IMR-90 (cell line): ENCODE measurements around the gene OSBPL2. TPM values are rescaled to one million over a fixed set of nuclear protein-coding genes. Genes with fewer than 3 reads are reported as not detected.

Source experiments
- ATAC-seq: fragments of 200-7000 bp; cut with Tn5 transposase; 2 replicates; pipeline ENCODE4 v1.9.1; 2020; ENCODE audit warnings: low read depth, mild to moderate bottlenecking, moderate library complexity
- BruUV-seq: library from RNA; stranded (reverse); fragments of 400-500 nt; replicated peaks from 2 replicates; lab custom pipeline; 2021; lab: Mats Ljungman, UMichigan
- CTCF ChIA-PET: fragments of 300-600 bp; formaldehyde crosslinking; extraction: SDS; loops from one replicate; lab custom pipeline; 2021; ENCODE audit warnings: antibody characterized with exemption; lab: Yijun Ruan, JAX
- POLR2A ChIA-PET: fragments of 300-600 bp; sonication (Branson Sonifier 250); formaldehyde crosslinking; loops from one replicate; lab custom pipeline; 2022; ENCODE audit warnings: antibody characterized with exemption; ENCODE audit not compliant: unreplicated experiment; lab: Charles Lee
- DNase-seq: peaks from one replicate; pipeline ENCODE4 v3.0.0; 2013
- H2AFZ ChIP-seq: replicated peaks from 2 replicates; pipeline ENCODE3; 2013; ENCODE audit warnings: low read length, mild to moderate bottlenecking; ENCODE audit not compliant: poor library complexity
- H2AK5ac ChIP-seq: 2 replicates; pipeline ENCODE4 v1.6.1; 2013; ENCODE audit warnings: low read depth, low read length, inconsistent platforms
- H2AK9ac ChIP-seq: replicated peaks from 2 replicates; pipeline ENCODE3; 2013; ENCODE audit warnings: mild to moderate bottlenecking, low read depth, low read length, moderate library complexity; ENCODE audit not compliant: poor library complexity
- H2BK120ac ChIP-seq: 2 replicates; pipeline ENCODE4 v1.6.1; 2013; ENCODE audit warnings: low read depth, low read length, inconsistent platforms
- H2BK15ac ChIP-seq: 3 replicates; pipeline ENCODE4 v1.6.1; 2013; ENCODE audit warnings: low read depth, low read length, inconsistent platforms
- H2BK20ac ChIP-seq: 2 replicates; pipeline ENCODE4 v1.6.1; 2013; ENCODE audit warnings: low read depth, mild to moderate bottlenecking, inconsistent platforms, low read length, moderate library complexity
- H2BK5ac ChIP-seq: 2 replicates; pipeline ENCODE4 v1.6.1; 2013; ENCODE audit warnings: mild to moderate bottlenecking, low read depth, low read length, inconsistent platforms; ENCODE audit not compliant: poor library complexity, severe bottlenecking
- H3K14ac ChIP-seq: replicated peaks from 2 replicates; pipeline ENCODE4 v1.6.1; 2013; ENCODE audit warnings: low read depth, low read length, inconsistent platforms
- H3K18ac ChIP-seq: 2 replicates; pipeline ENCODE4 v1.6.1; 2013; ENCODE audit warnings: low read depth, low read length, control low read depth
- H3K23ac ChIP-seq: 2 replicates; pipeline ENCODE4 v1.6.1; 2013; ENCODE audit warnings: low read depth, low read length, inconsistent platforms
- H3K27ac ChIP-seq: 2 replicates; pipeline ENCODE4 v1.5.1; 2013; ENCODE audit warnings: mild to moderate bottlenecking, control low read depth, low read length; ENCODE audit not compliant: insufficient read depth
- H3K27me3 ChIP-seq: 2 replicates; pipeline ENCODE4 v1.6.1; 2013; ENCODE audit warnings: low read length; ENCODE audit not compliant: control insufficient read depth, insufficient read depth
- H3K36me3 ChIP-seq: 2 replicates; pipeline ENCODE4 v1.6.1; 2013; ENCODE audit warnings: low read length, mixed read lengths; ENCODE audit not compliant: control insufficient read depth, insufficient read depth
- H3K4ac ChIP-seq: 2 replicates; pipeline ENCODE4 v1.6.1; 2013; ENCODE audit warnings: low read depth, low read length, inconsistent platforms
- H3K4me1 ChIP-seq: 2 replicates; pipeline ENCODE4 v1.6.1; 2013; ENCODE audit warnings: low read length, mixed read lengths; ENCODE audit not compliant: control insufficient read depth, insufficient read depth
- H3K4me2 ChIP-seq: 2 replicates; pipeline ENCODE4 v1.6.1; 2013; ENCODE audit warnings: low read depth, mild to moderate bottlenecking, control low read depth, low read length, moderate library complexity
- H3K4me3 ChIP-seq: 2 replicates; pipeline ENCODE4 v1.5.1; 2013; ENCODE audit warnings: low read depth, mild to moderate bottlenecking, control low read depth, low read length, moderate library complexity; ENCODE audit not compliant: insufficient read depth
- H3K56ac ChIP-seq: 2 replicates; pipeline ENCODE4 v1.6.1; 2013; ENCODE audit warnings: low read length, inconsistent platforms; ENCODE audit not compliant: insufficient read depth; ENCODE audit errors: extremely low read depth
- H3K79me1 ChIP-seq, 2 experiments: 2 replicates each; pipeline ENCODE4 v1.6.1; 2013; ENCODE audit warnings: low read length in 2 of 2, inconsistent platforms in 1 of 2, low read depth in 1 of 2
- H3K9ac ChIP-seq: 2 replicates; pipeline ENCODE4 v1.6.1; 2013; ENCODE audit warnings: low read depth, low read length, control low read depth
- H3K9me1 ChIP-seq: 2 replicates; pipeline ENCODE4 v1.6.1; 2013; ENCODE audit warnings: low read length, inconsistent platforms; ENCODE audit not compliant: insufficient read depth
- H3K9me3 ChIP-seq: 2 replicates; pipeline ENCODE4 v1.6.1; 2013; ENCODE audit warnings: low read length; ENCODE audit not compliant: control insufficient read depth, insufficient read depth
- H4K20me1 ChIP-seq: 2 replicates; pipeline ENCODE4 v1.6.1; 2013; ENCODE audit warnings: low read length, inconsistent platforms; ENCODE audit not compliant: insufficient read depth
- H4K5ac ChIP-seq: 2 replicates; pipeline ENCODE4 v1.6.1; 2013; ENCODE audit warnings: mild to moderate bottlenecking, low read depth, low read length, control low read depth
- H4K8ac ChIP-seq, 2 experiments: 2 replicates each; pipeline ENCODE4 v1.6.1; 2013; ENCODE audit warnings: low read depth in 2 of 2, low read length in 2 of 2, control low read depth in 1 of 2, inconsistent platforms in 1 of 2
- H4K91ac ChIP-seq: 2 replicates; pipeline ENCODE4 v1.6.1; 2013; ENCODE audit warnings: low read depth, low read length, inconsistent platforms; ENCODE audit not compliant: insufficient read depth
- BHLHE40 ChIP-seq: fragments of 150-350 bp; IDR thresholded peaks from 2 replicates; pipeline ENCODE4 v1.6.1; 2016; ENCODE audit warnings: mild to moderate bottlenecking, low read depth, low read length
- CEBPB ChIP-seq: IDR thresholded peaks from 2 replicates; pipeline ENCODE4 v1.6.1; 2012; ENCODE audit warnings: low read depth, low read length, improper control_type of control experiment
- CHD1 ChIP-seq: IDR thresholded peaks from 2 replicates; pipeline ENCODE4 v1.6.1; 2012; ENCODE audit warnings: low read depth, low read length, improper control_type of control experiment
- CTCF ChIP-seq: conservative IDR thresholded peaks from 2 replicates; pipeline ENCODE4 v1.5.1; 2012; ENCODE audit warnings: mild to moderate bottlenecking, low read depth, low read length, improper control_type of control experiment
- ELK1 ChIP-seq: fragments of 150-350 bp; IDR thresholded peaks from 2 replicates; pipeline ENCODE4 v1.6.1; 2016; ENCODE audit warnings: low read depth, mild to moderate bottlenecking, low read length, moderate library complexity, borderline replicate concordance
- FOS ChIP-seq: fragments of 150-350 bp; IDR thresholded peaks from 2 replicates; pipeline ENCODE4 v1.6.1; 2016; ENCODE audit warnings: low read depth, low read length
- MAFK ChIP-seq: IDR thresholded peaks from 2 replicates; pipeline ENCODE4 v1.6.1; 2012; ENCODE audit warnings: low read depth, low read length, improper control_type of control experiment
- MAZ ChIP-seq: IDR thresholded peaks from 2 replicates; pipeline ENCODE4 v1.6.1; 2012; ENCODE audit warnings: low read depth, mild to moderate bottlenecking, low read length, improper control_type of control experiment, moderate library complexity, borderline replicate concordance
- MXI1 ChIP-seq: IDR thresholded peaks from 2 replicates; pipeline ENCODE4 v1.6.1; 2012; ENCODE audit warnings: low read depth, mild to moderate bottlenecking, low read length, moderate library complexity, borderline replicate concordance
- NFE2L2 ChIP-seq: fragments of 150-350 bp; IDR thresholded peaks from 2 replicates; pipeline ENCODE4 v1.6.1; 2016; ENCODE audit warnings: low read depth, mild to moderate bottlenecking, low read length
- POLR2A ChIP-seq: IDR thresholded peaks from 2 replicates; pipeline ENCODE4 v1.6.1; 2012; ENCODE audit warnings: mild to moderate bottlenecking, low read depth, low read length
- RAD21 ChIP-seq: IDR thresholded peaks from 2 replicates; pipeline ENCODE4 v1.6.1; 2012; ENCODE audit warnings: low read length, improper control_type of control experiment
- RCOR1 ChIP-seq: IDR thresholded peaks from 2 replicates; pipeline ENCODE4 v1.6.1; 2012; ENCODE audit warnings: mild to moderate bottlenecking, low read length, improper control_type of control experiment; ENCODE audit not compliant: insufficient replicate concordance
- RFX5 ChIP-seq: IDR thresholded peaks from 2 replicates; pipeline ENCODE4 v1.8.0; 2012; ENCODE audit warnings: low read depth, mild to moderate bottlenecking, low read length, moderate library complexity
- SMC3 ChIP-seq: fragments of 150-350 bp; IDR thresholded peaks from 2 replicates; pipeline ENCODE4 v1.6.1; 2016; ENCODE audit warnings: low read depth, mild to moderate bottlenecking, antibody characterized with exemption, low read length, moderate library complexity
- USF2 ChIP-seq: fragments of 150-350 bp; IDR thresholded peaks from 2 replicates; pipeline ENCODE4 v1.6.1; 2017; ENCODE audit warnings: mild to moderate bottlenecking, antibody characterized with exemption, low read length, low read depth
- WGBS, 2 experiments: methylation state at CpG; one replicate each; pipeline versions ENCODE4 v1.1.5 to v1.1.7; 2013; ENCODE audit warnings: missing lambda C conversion rate in 2 of 2; ENCODE audit not compliant: insufficient read length in 1 of 2; ENCODE audit errors: extremely low coverage in 2 of 2; 5-methylcytosine and 5-hydroxymethylcytosine counted together
- dilution Hi-C: fragments of 300-500 bp; cut with HindIII; formaldehyde crosslinking; loops from one replicate; pipeline ENCODE4 v1.14.3; 2018; ENCODE audit warnings: low sequenced_read_pairs; ENCODE audit not compliant: unreplicated experiment
- in situ Hi-C: fragments of 300-500 bp; cut with MboI; formaldehyde crosslinking; loops from 3 replicates; pipeline ENCODE4 v1.14.3; 2019; ENCODE audit warnings: low sequenced_read_pairs, inconsistent platforms, mixed read lengths
- intact Hi-C: fragments of 100-400 bp; cut with micrococcal nuclease; formaldehyde crosslinking; loops from 2 replicates; pipeline ENCODE4 v1.10.0; 2022
- polyA plus RNA-seq, 3 experiments: library from polyadenylated mRNA; depleted of rRNA; stranded (reverse); fragments of >200 nt; gene quantifications; 2 replicates each; pipeline ENCODE4 v1.2.3, GENCODE V29; 2012; ENCODE audit warnings: low replicate concordance in 1 of 3
- total RNA-seq: library from RNA; depleted of rRNA; stranded (reverse); fragments of >200 nt; gene quantifications from 2 replicates; pipeline ENCODE4 v1.2.3, GENCODE V29; 2012

The OSBPL2 gene
- total and polyA plus RNA-seq, 2 of the 4 experiments (the other 2 are of a cell fraction) = 19.3 to 27.6 TPM

- H3K9me3 ChIP-seq = no peaks in the 10 kb centered on the region
- H3K4ac ChIP-seq = no peak overlapping the region
- ChIA-PET CTCF (no interaction called here), POLR2A (no interaction called here)
- no peak overlapping the region for H3K23ac ChIP-seq
- H3K27me3 ChIP-seq = no peaks in the 10 kb centered on the region
- ATAC-seq (no peak), DNase-seq (no peak)
- no peak overlapping the region for H2BK120ac ChIP-seq
- no peak overlapping the region for H4K5ac ChIP-seq
- peaks cover 11% of the 10 kb centered on the region for H3K9me1 ChIP-seq
- no peak overlapping the region for H3K18ac ChIP-seq
- peaks cover 75% of the 10 kb centered on the region for H4K20me1 ChIP-seq
- H3K56ac ChIP-seq = no peak overlapping the region
- no peak overlapping the region for H3K4me2 ChIP-seq
- no peak overlapping the region for H2AFZ ChIP-seq
- H2BK5ac ChIP-seq = no peak overlapping the region
- in situ Hi-C loops (no loop called here), intact Hi-C loops (no loop called here), dilution Hi-C loops (no loop called here)
- peaks cover 24 to 78% of the 10 kb centered on the region in 2 experiments for H3K79me1 ChIP-seq
- H3K14ac ChIP-seq = no peak overlapping the region
- H2AK5ac ChIP-seq = no peak overlapping the region
- WGBS, 2 experiments = 80% methylated on average over 2 of the region's 6 CpGs; no CpG with 5 or more reads in 1 of the 2 experiments
- H4K8ac ChIP-seq = no peak overlapping the region
- no peak overlapping the region for H3K4me3 ChIP-seq
- BruUV-seq = no TSS peak
- H2BK20ac ChIP-seq = no peak overlapping the region
- no peak overlapping the region for H2BK15ac ChIP-seq
- no peak for TF ChIP-seq FOS
- TF ChIP-seq MXI1 = no peak
- no peak for TF ChIP-seq RCOR1
- no peak for TF ChIP-seq CTCF
- TF ChIP-seq ELK1 = no peak
- TF ChIP-seq MAZ = no peak
- no peak for TF ChIP-seq CEBPB
- TF ChIP-seq NFE2L2 = no peak
- TF ChIP-seq RAD21 = no peak
- no peak for TF ChIP-seq RFX5
- TF ChIP-seq CHD1 = no peak
- no peak for TF ChIP-seq USF2
- TF ChIP-seq MAFK = no peak
- TF ChIP-seq SMC3 = no peak
- no peak for TF ChIP-seq BHLHE40
- no peak for TF ChIP-seq POLR2A
- no peak overlapping the region for H3K27ac ChIP-seq
- peaks cover 21% of the 10 kb centered on the region; the same call in 1 of the 2 replicates for H3K36me3 ChIP-seq
- H3K4me1 ChIP-seq = peaks cover 4% of the 10 kb centered on the region
- H3K9ac ChIP-seq = no peak overlapping the region
- no peak overlapping the region for H4K91ac ChIP-seq
- H2AK9ac ChIP-seq = no peak overlapping the region
Measured at GRCh38 chr20:62242176-62242575, 3.9 kb downstream of the OSBPL2 start.
